G401 (cell line): ENCODE data around the gene KRTAP3-2. TPM values are rescaled to one million over a fixed set of nuclear protein-coding genes. Genes with fewer than 3 reads are reported as not detected.

ENCODE experiments used
- total RNA-seq: library from RNA; depleted of rRNA; stranded (reverse); fragments of >200 nt; shearing (Covaris generic); gene quantifications from 2 replicates; pipeline ENCODE4 v1.2.3, GENCODE V29; 2014; rRNA removed

KRTAP3-2 gene
- total RNA-seq, 1 experiment from 2014 or later, result not detected

Other genes with a start within 250 kb of the KRTAP3-2 start
- gene KRT25, start 244.6 kb downstream of the KRTAP3-2 start, total RNA-seq, result not detected in 2 replicates
- gene KRT26, start 227.7 kb downstream of the KRTAP3-2 start, total RNA-seq, result not detected in 2 replicates
- not detected in 2 replicates for gene KRT27, start 217.4 kb downstream of the KRTAP3-2 start, total RNA-seq
- not detected in 2 replicates for gene KRT28, start 199.9 kb downstream of the KRTAP3-2 start, total RNA-seq
- gene KRT10, start 177.3 kb downstream of the KRTAP3-2 start, total RNA-seq, result 22.4 and 30.6 TPM in 2 replicates
- gene KRT12, start 132.7 kb downstream of the KRTAP3-2 start, total RNA-seq, result not detected in 2 replicates
- gene KRT20, start 114.7 kb downstream of the KRTAP3-2 start, total RNA-seq, result not detected in 2 replicates
- not detected in 2 replicates for gene KRT23, start 62.3 kb downstream of the KRTAP3-2 start, total RNA-seq
- not detected in 2 replicates for gene KRT39, start 33.0 kb downstream of the KRTAP3-2 start, total RNA-seq
- not detected in 2 replicates for gene KRT40, start 15.6 kb downstream of the KRTAP3-2 start, total RNA-seq
- gene KRTAP3-3, start 5.7 kb downstream of the KRTAP3-2 start, total RNA-seq, result not detected in 2 replicates
- not detected in 2 replicates for gene KRTAP3-1, start 9.2 kb upstream of the KRTAP3-2 start, total RNA-seq
- gene KRTAP1-5, start 27.3 kb upstream of the KRTAP3-2 start, total RNA-seq, result not detected in 2 replicates
- gene KRTAP1-4, start 30.3 kb upstream of the KRTAP3-2 start, total RNA-seq, result not detected in 2 replicates
- gene KRTAP1-3, start 35.0 kb upstream of the KRTAP3-2 start, total RNA-seq, result not detected in 2 replicates
- gene KRTAP1-1, start 41.5 kb upstream of the KRTAP3-2 start, total RNA-seq, result not detected in 2 replicates
- not detected in 2 replicates for gene KRTAP2-1, start 47.4 kb upstream of the KRTAP3-2 start, total RNA-seq
- not detected in 2 replicates for gene KRTAP2-2, start 55.3 kb upstream of the KRTAP3-2 start, total RNA-seq
- not detected in 2 replicates for gene KRTAP2-3, start 60.2 kb upstream of the KRTAP3-2 start, total RNA-seq
- not detected in 2 replicates for gene KRTAP2-4, start 66.0 kb upstream of the KRTAP3-2 start, total RNA-seq
- not detected in 2 replicates for gene KRTAP4-7, start 84.2 kb upstream of the KRTAP3-2 start, total RNA-seq
- not detected in 2 replicates for gene KRTAP4-8, start 98.2 kb upstream of the KRTAP3-2 start, total RNA-seq
- not detected in 2 replicates for gene KRTAP4-16, start 102.3 kb upstream of the KRTAP3-2 start, total RNA-seq
- not detected in 2 replicates for gene KRTAP4-9, start 105.5 kb upstream of the KRTAP3-2 start, total RNA-seq
- not detected in 2 replicates for gene KRTAP4-11, start 118.5 kb upstream of the KRTAP3-2 start, total RNA-seq
- gene KRTAP4-12, start 124.3 kb upstream of the KRTAP3-2 start, total RNA-seq, result not detected in 2 replicates
- not detected in 2 replicates for gene KRTAP4-6, start 140.6 kb upstream of the KRTAP3-2 start, total RNA-seq
- gene KRTAP4-5, start 149.9 kb upstream of the KRTAP3-2 start, total RNA-seq, result not detected in 2 replicates
- gene KRTAP4-4, start 160.8 kb upstream of the KRTAP3-2 start, total RNA-seq, result not detected in 2 replicates
- not detected in 2 replicates for gene KRTAP4-3, start 168.3 kb upstream of the KRTAP3-2 start, total RNA-seq
- gene KRTAP4-2, start 178.3 kb upstream of the KRTAP3-2 start, total RNA-seq, result not detected in 2 replicates
- not detected in 2 replicates for gene KRTAP4-1, start 185.0 kb upstream of the KRTAP3-2 start, total RNA-seq
- not detected in 2 replicates for gene KRTAP9-1, start 190.0 kb upstream of the KRTAP3-2 start, total RNA-seq
- gene KRTAP9-2, start 226.7 kb upstream of the KRTAP3-2 start, total RNA-seq, result not detected in 2 replicates
- not detected in 2 replicates for gene KRTAP9-3, start 232.5 kb upstream of the KRTAP3-2 start, total RNA-seq
- not detected in 2 replicates for gene KRTAP9-8, start 238.1 kb upstream of the KRTAP3-2 start, total RNA-seq
- not detected in 2 replicates for gene KRTAP9-4, start 249.8 kb upstream of the KRTAP3-2 start, total RNA-seq